SK-N-SH treated with all-trans-retinoic acid at 6 μM for 48 hours (cell line): ENCODE data around the gene C5orf22.

Experiments
- ATAC-seq: fragments of 200-7000 bp; cut with Tn5 transposase; 3 replicates; pipeline ENCODE4 v1.9.1; 2020; ENCODE audit warnings: mild to moderate bottlenecking, moderate library complexity
- ARNTL ChIP-seq: fragments of 450-650 bp; formaldehyde crosslinking; IDR thresholded peaks from 2 replicates; pipeline ENCODE4 v1.5.0; 2020; ENCODE audit warnings: low read depth, mild to moderate bottlenecking, moderate library complexity, borderline replicate concordance
- BACH2 ChIP-seq: fragments of 250-450 bp; sonication (Bioruptor Pico); IDR thresholded peaks from 2 replicates; pipeline ENCODE4 v1.9.0; 2021; ENCODE audit warnings: mild to moderate bottlenecking, borderline replicate concordance
- CREB5 ChIP-seq: fragments of 250-450 bp; sonication (Bioruptor Pico); IDR thresholded peaks from 2 replicates; pipeline ENCODE4 v1.5.1; 2020; ENCODE audit warnings: low read depth, mild to moderate bottlenecking, moderate library complexity
- CSDC2 ChIP-seq: fragments of 250-450 bp; sonication (Bioruptor Pico); IDR thresholded peaks from 2 replicates; pipeline ENCODE4 v1.5.0; 2020; ENCODE audit warnings: mild to moderate bottlenecking, moderate library complexity
- CSRNP3 ChIP-seq: fragments of 250-450 bp; sonication (Bioruptor Pico); IDR thresholded peaks from 2 replicates; pipeline ENCODE4 v1.5.1; 2021; ENCODE audit warnings: mild to moderate bottlenecking, moderate library complexity
- ESRRG ChIP-seq: fragments of 250-450 bp; sonication (Bioruptor Pico); IDR thresholded peaks from 2 replicates; pipeline ENCODE4 v1.6.1; 2021; ENCODE audit warnings: mild to moderate bottlenecking
- GLIS3 ChIP-seq: fragments of 250-450 bp; sonication (Bioruptor Pico); IDR thresholded peaks from 2 replicates; pipeline ENCODE4 v1.5.0; 2020; ENCODE audit warnings: mild to moderate bottlenecking, moderate library complexity
- ISL1 ChIP-seq: fragments of 250-450 bp; sonication (Bioruptor Pico); IDR thresholded peaks from 2 replicates; pipeline ENCODE4 v2.1.2; 2022; ENCODE audit warnings: mild to moderate bottlenecking, moderate library complexity
- OSR1 ChIP-seq: fragments of 250-450 bp; sonication (Bioruptor Pico); IDR thresholded peaks from 2 replicates; pipeline ENCODE4 v1.8.0; 2022; ENCODE audit warnings: moderate library complexity, mild to moderate bottlenecking, inconsistent platforms
- PATZ1 ChIP-seq: fragments of 250-450 bp; sonication (Bioruptor Pico); IDR thresholded peaks from 2 replicates; pipeline ENCODE4 v1.8.0; 2020; ENCODE audit warnings: mild to moderate bottlenecking, moderate library complexity, borderline replicate concordance
- PPARA ChIP-seq: fragments of 250-450 bp; sonication (Bioruptor Pico); IDR thresholded peaks from 2 replicates; pipeline ENCODE4 v1.5.0; 2020; ENCODE audit warnings: mild to moderate bottlenecking, borderline replicate concordance
- SNAI2 ChIP-seq: fragments of 250-450 bp; sonication (Bioruptor Pico); IDR thresholded peaks from 2 replicates; pipeline ENCODE4 v1.5.0; 2020; ENCODE audit warnings: mild to moderate bottlenecking, moderate library complexity
- TCF4 ChIP-seq: fragments of 250-450 bp; sonication (Bioruptor Pico); IDR thresholded peaks from 2 replicates; pipeline ENCODE4 v1.8.0; 2021; ENCODE audit warnings: mild to moderate bottlenecking, moderate library complexity, borderline replicate concordance
- TOX ChIP-seq: fragments of 250-450 bp; sonication (Bioruptor Pico); IDR thresholded peaks from 2 replicates; pipeline ENCODE4 v1.8.0; 2021; ENCODE audit warnings: mild to moderate bottlenecking, moderate library complexity, borderline replicate concordance
- TSHZ2 ChIP-seq: fragments of 250-450 bp; sonication (Bioruptor Pico); IDR thresholded peaks from 2 replicates; pipeline ENCODE4 v1.5.0; 2020; ENCODE audit warnings: mild to moderate bottlenecking, moderate library complexity
- ZC3H10 ChIP-seq: fragments of 250-450 bp; sonication (Bioruptor Pico); IDR thresholded peaks from 2 replicates; pipeline ENCODE4 v1.5.1; 2021; ENCODE audit warnings: mild to moderate bottlenecking, moderate library complexity
- ZFP3 ChIP-seq: fragments of 250-450 bp; sonication (Bioruptor Pico); IDR thresholded peaks from 2 replicates; pipeline ENCODE4 v1.5.0; 2020; ENCODE audit warnings: mild to moderate bottlenecking, moderate library complexity
- ZFP30 ChIP-seq: fragments of 450-650 bp; formaldehyde crosslinking; IDR thresholded peaks from 2 replicates; pipeline ENCODE4 v1.5.0; 2022; ENCODE audit warnings: mild to moderate bottlenecking, moderate library complexity
- ZNF565 ChIP-seq: fragments of 450-650 bp; formaldehyde crosslinking; conservative IDR thresholded peaks from 2 replicates; pipeline ENCODE4 v1.5.0; 2020; ENCODE audit warnings: low read depth, mild to moderate bottlenecking, moderate library complexity
- ZNF8 ChIP-seq: fragments of 450-650 bp; formaldehyde crosslinking; IDR thresholded peaks from 2 replicates; pipeline ENCODE4 v1.5.0; 2020; ENCODE audit warnings: mild to moderate bottlenecking, moderate library complexity

C5orf22 gene

GRCh38 chr5:31502506-31502905 is 29.6 kb upstream of the C5orf22 start:
- TF ChIP-seq ARNTL (CRISPR knock-in tag), result no peak
- TF ChIP-seq TCF4 (CRISPR knock-in tag), result no peak
- TF ChIP-seq ZNF565 (CRISPR knock-in tag), result no peak
- no peak for TF ChIP-seq PPARA (CRISPR knock-in tag)
- no peak for TF ChIP-seq CREB5 (CRISPR knock-in tag)
- no peak for TF ChIP-seq SNAI2 (CRISPR knock-in tag)
- TF ChIP-seq, all 23 proteins: peak for 0
- ATAC-seq, result no peak

- ATAC-seq, result no peak
- TF ChIP-seq CSRNP3 (CRISPR knock-in tag), result no peak
Measured at GRCh38 chr5:31504529-31504928, 27.6 kb upstream of the C5orf22 start.

GRCh38 chr5:31511305-31511704 is 20.8 kb upstream of the C5orf22 start:
- no peak for ATAC-seq
- TF ChIP-seq GLIS3 (CRISPR knock-in tag) (no peak), TSHZ2 (CRISPR knock-in tag) (no peak), ZNF8 (CRISPR knock-in tag) (no peak), SNAI2 (CRISPR knock-in tag) (no peak), CSDC2 (CRISPR knock-in tag) (no peak), TCF4 (CRISPR knock-in tag) (no peak), ZFP3 (CRISPR knock-in tag) (no peak), ESRRG (CRISPR knock-in tag) (no peak), BACH2 (CRISPR knock-in tag) (no peak), ARNTL (CRISPR knock-in tag) (no peak)

GRCh38 chr5:31516802-31517201 is 15.3 kb upstream of the C5orf22 start:
- no peak for TF ChIP-seq ZC3H10 (CRISPR knock-in tag)
- no peak for TF ChIP-seq CSRNP3 (CRISPR knock-in tag)
- TF ChIP-seq TSHZ2 (CRISPR knock-in tag), result no peak
- no peak for TF ChIP-seq TOX (CRISPR knock-in tag)
- TF ChIP-seq CREB5 (CRISPR knock-in tag), result no peak
- no peak for TF ChIP-seq ZFP30 (CRISPR knock-in tag)
- TF ChIP-seq CSDC2 (CRISPR knock-in tag), result no peak
- no peak for TF ChIP-seq ISL1 (CRISPR knock-in tag)
- TF ChIP-seq ZFP3 (CRISPR knock-in tag), result no peak
- TF ChIP-seq ESRRG (CRISPR knock-in tag), result no peak
- no peak for TF ChIP-seq ARNTL (CRISPR knock-in tag)
- no peak for TF ChIP-seq PPARA (CRISPR knock-in tag)
- TF ChIP-seq SNAI2 (CRISPR knock-in tag), result no peak
- TF ChIP-seq ZNF565 (CRISPR knock-in tag), result no peak
- TF ChIP-seq OSR1 (CRISPR knock-in tag), result no peak
- TF ChIP-seq PATZ1 (CRISPR knock-in tag), result no peak

More at GRCh38 chr5:31516802-31517201, 15.3 kb upstream of the C5orf22 start:
- ATAC-seq, result no peak
